ENCODE measurements around the gene DAPK1. TPM values are rescaled to one million over a fixed set of nuclear protein-coding genes. Genes with fewer than 3 reads are reported as not detected.

Gene DAPK1
- total RNA-seq, 1 donor from 2014 or later = 168 TPM

DNA sequence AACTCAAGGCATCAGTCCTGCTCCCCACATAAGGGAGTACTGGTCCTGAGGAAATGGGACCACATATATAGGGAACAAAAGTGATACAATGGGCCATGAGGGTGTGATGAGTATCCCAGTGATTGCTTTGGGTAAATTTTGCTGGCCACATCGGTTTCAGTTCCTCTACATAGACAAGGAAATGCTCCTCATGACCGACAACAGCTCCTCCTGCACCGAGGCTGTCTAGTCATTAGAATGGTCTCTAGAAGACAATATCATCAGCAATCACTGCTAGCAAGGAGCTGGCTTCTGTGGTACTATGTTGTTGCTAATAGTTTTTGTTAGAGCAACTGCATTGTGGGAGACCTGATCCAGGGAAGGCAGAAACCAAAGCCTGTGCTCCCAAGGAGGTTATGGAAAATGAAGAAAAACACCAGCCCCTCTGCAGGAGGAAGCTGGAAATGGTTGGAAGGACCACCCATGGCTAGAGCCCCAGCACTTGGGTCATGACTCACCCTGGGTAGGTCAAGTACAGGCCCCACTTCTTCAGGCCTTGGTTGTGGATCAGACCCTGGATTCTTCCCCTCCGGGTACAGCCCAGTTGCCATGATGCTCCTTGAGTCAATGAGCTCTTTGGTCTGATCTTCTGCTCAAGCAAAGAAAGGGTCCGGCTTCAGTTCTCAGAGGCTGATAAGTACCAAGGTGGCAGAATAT lies 224.9 kb downstream of the DAPK1 start:
- ATAC-seq (peak; percentile 56), DNase-seq (no peak)
- H3K27ac ChIP-seq = no peak overlapping the region
- H3K27me3 ChIP-seq = no peaks in the 10 kb centered on the region
- no peak overlapping the region for H3K4me3 ChIP-seq
- TF ChIP-seq, protein P1, sequence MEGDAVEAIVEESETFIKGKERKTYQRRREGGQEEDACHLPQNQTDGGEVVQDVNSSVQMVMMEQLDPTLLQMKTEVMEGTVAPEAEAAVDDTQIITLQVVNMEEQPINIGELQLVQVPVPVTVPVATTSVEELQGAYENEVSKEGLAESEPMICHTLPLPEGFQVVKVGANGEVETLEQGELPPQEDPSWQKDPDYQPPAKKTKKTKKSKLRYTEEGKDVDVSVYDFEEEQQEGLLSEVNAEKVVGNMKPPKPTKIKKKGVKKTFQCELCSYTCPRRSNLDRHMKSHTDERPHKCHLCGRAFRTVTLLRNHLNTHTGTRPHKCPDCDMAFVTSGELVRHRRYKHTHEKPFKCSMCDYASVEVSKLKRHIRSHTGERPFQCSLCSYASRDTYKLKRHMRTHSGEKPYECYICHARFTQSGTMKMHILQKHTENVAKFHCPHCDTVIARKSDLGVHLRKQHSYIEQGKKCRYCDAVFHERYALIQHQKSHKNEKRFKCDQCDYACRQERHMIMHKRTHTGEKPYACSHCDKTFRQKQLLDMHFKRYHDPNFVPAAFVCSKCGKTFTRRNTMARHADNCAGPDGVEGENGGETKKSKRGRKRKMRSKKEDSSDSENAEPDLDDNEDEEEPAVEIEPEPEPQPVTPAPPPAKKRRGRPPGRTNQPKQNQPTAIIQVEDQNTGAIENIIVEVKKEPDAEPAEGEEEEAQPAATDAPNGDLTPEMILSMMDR (IDR thresholded peaks at IDR 0.05) = no peak
- intact Hi-C loops (cut with DNase I) = no loop called here
- H3K9me3 ChIP-seq = no peaks in the 10 kb centered on the region
- peaks cover 12% of the 10 kb centered on the region for H3K4me1 ChIP-seq
- H3K36me3 ChIP-seq = peaks cover under 1% of the 10 kb centered on the region

GRCh38 chr9:87725356-87725899 lies 227.8 kb downstream of the DAPK1 start:
- DNase-seq (no peak), ATAC-seq (no peak)
- Histone ChIP-seq H3K27ac (peak overlapping the region; percentile 95), H3K4me1 (peaks cover 15% of the 10 kb centered on the region), H3K36me3 (peaks cover 27% of the 10 kb centered on the region), H3K9me3 (no peaks in the 10 kb centered on the region), H3K4me3 (peak overlapping the region; percentile 82), H3K27me3 (no peaks in the 10 kb centered on the region)
- intact Hi-C loops (cut with DNase I) = no loop called here
- TF ChIP-seq, protein P1 (IDR thresholded peaks at IDR 0.05) = no peak

- ATAC-seq = peak; percentile 95
- intact Hi-C loops (cut with DNase I) = no loop called here
Observed at GRCh38 chr9:87725900-87726709, 228.4 kb downstream of the DAPK1 start, which contains the start of gene CTSL. TSS of gene CTSL (plus strand) at chr9:87726119. CDS start at chr9:87727604, 1,485 bp downstream.

DNA sequence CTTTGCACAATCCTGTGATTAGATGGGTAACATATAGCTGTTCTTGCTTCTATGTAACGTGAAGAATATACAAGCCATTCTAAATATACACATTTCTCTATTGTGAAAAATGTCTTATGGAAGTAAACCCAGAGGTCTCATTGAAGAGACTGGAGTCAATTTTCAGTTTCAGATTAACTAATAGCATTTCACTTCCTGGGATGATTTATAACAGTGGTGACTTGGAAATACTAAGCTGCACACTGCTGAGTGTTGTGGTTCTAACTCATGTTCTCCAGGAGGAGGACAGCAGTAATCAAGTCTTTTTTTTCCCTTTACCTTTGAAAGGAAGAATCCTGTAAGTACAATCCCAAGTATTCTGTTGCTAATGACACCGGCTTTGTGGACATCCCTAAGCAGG lies 231.6 kb downstream of the DAPK1 start:
- H3K4me1 ChIP-seq = peaks cover 15% of the 10 kb centered on the region
- intact Hi-C loops (cut with DNase I) = no loop called here
- ATAC-seq = no peak

More at GRCh38 chr9:87725900-87726709, 228.4 kb downstream of the DAPK1 start, which contains the start of gene CTSL:
- peak; percentile 95 for DNase-seq
- Histone ChIP-seq H3K4me3 (peak within 1 kb of the TSS; percentile 82), H3K9me3 (no peaks in the 10 kb centered on the region), H3K36me3 (peaks cover 34% of the 10 kb centered on the region), H3K27me3 (no peaks in the 10 kb centered on the region), H3K4me1 (peaks cover 15% of the 10 kb centered on the region), H3K27ac (peak within 1 kb of the TSS; percentile 95)
- TF ChIP-seq, protein P1 (IDR thresholded peaks at IDR 0.05) = peak; percentile 32

GRCh38 chr9:87731321-87731720 lies 233.7 kb downstream of the DAPK1 start:
- no peak overlapping the region for H3K27ac ChIP-seq
- ATAC-seq = no peak

More for the DNA sequence above, 231.6 kb downstream of the DAPK1 start:
- TF ChIP-seq, protein P1 (IDR thresholded peaks at IDR 0.05) = no peak
- Histone ChIP-seq H3K9me3 (no peaks in the 10 kb centered on the region), H3K27me3 (no peaks in the 10 kb centered on the region), H3K36me3 (peaks cover 44% of the 10 kb centered on the region), H3K4me3 (no peak overlapping the region), H3K27ac (no peak overlapping the region)
- no peak for DNase-seq

More at GRCh38 chr9:87731321-87731720, 233.7 kb downstream of the DAPK1 start:
- H3K9me3 ChIP-seq = no peaks in the 10 kb centered on the region
- H3K36me3 ChIP-seq = peaks cover 44% of the 10 kb centered on the region
- H3K4me1 ChIP-seq = peaks cover 15% of the 10 kb centered on the region
- TF ChIP-seq, protein P1 (IDR thresholded peaks at IDR 0.05) = no peak
- no peak overlapping the region for H3K4me3 ChIP-seq
- intact Hi-C loops (cut with DNase I) = no loop called here
- DNase-seq = no peak
- no peaks in the 10 kb centered on the region for H3K27me3 ChIP-seq

Measured in upper lobe of right lung (tissue), 1 donor.